ENCODE data around the gene FAM13C.
"Not testable (repeated sequence)": the region's sequence is repeated elsewhere in the genome, so short reads cannot be mapped to it uniquely, and the experiment has no call there.

The FAM13C gene

DNA sequence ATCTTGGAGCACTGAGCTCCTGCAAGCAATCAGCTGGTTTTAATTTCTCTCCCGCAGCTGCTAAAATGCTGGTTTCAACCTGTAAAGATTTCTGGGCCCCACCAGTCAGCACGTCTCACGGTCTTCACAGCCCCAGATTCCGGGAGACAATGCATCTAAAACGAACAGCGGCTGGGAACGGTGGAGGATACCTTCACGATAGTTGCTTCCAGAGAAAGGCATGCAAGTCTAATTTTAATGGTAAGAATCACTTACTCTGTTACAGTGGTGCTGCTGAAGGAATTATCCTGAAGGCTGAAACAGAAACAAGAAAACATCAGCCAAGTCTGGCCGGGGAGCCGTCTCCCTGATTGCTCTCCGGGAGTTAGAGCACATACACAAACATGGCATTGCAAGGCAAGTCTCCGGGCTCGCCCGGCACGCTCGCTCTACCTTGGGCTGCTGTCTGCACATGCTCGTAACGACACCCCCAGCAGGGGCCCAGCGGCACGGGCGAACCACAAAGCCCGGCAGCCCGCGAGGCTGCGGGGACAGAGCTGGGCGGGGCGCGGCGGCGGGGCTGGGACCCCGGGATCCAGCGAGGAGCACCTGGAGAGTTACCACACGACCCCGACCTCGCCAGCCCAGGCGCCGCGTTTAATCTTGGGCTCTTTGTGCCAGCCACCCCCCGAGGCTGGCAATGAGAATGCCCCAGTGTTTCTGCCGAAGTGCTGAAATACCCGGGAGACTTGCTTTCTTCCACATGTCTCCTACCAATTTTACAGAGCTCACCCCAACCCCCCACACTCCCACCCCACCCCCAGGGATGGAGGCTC, at the start of gene FAM13C:
Gene FAM13C, minus strand, starts transcription at position 406 of the 815 bp plus-strand sequence. Its CDS starts 89 bp downstream, at position 317.
- peak within 1 kb of the TSS; percentile 4; the same call in 1 of the 2 replicates for H3K4me3 ChIP-seq (ENCODE audit: low read depth, low read length)
- peak; percentile 26 for DNase-seq (ENCODE audit: low read depth)
- no peak for TF ChIP-seq CTCF (IDR thresholded peaks at IDR 0.05; ENCODE audit: insufficient read depth, low read depth, low read length, missing control alignments)

DNA sequence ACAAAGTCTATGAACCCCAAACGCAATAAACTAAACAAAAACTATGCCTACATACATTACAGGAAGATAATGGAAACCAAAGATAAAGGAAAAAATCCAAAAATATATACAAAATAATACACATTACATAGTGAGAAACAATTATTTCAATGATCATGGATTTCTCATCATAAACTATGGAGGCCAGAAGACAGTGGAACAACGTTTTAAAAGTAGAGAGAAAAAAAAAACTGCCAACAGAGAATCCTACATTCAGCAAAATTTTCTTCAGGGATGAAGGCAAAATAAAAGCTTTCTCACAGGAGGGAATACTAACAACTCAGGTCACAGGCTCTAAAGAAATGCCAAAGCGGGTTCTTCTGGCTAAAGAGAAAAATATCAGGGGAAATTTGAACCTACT, 42.9 kb upstream of the FAM13C start:
- no peak for DNase-seq (ENCODE audit: low read depth)
- H3K4me3 ChIP-seq (ENCODE audit: low read depth, low read length), result no peak overlapping the region
- no peak for TF ChIP-seq CTCF (IDR thresholded peaks at IDR 0.05; ENCODE audit: insufficient read depth, low read depth, low read length, missing control alignments)

- no peak for DNase-seq (ENCODE audit: low read depth)
- no peak for TF ChIP-seq CTCF (IDR thresholded peaks at IDR 0.05; ENCODE audit: insufficient read depth, low read depth, low read length, missing control alignments)
- H3K4me3 ChIP-seq (ENCODE audit: low read depth, low read length), result no peak overlapping the region
These were observed 37.9 kb upstream of the FAM13C start for GRCh38 chr10:59400214-59400613.

- not testable (repeated sequence) for DNase-seq (ENCODE audit: low read depth); H3K4me3 ChIP-seq (ENCODE audit: low read depth, low read length)
These were observed 37.0 kb upstream of the FAM13C start for GRCh38 chr10:59399329-59399728.

- DNase-seq (ENCODE audit: low read depth), result no peak
- no peak overlapping the region for H3K4me3 ChIP-seq (ENCODE audit: low read depth, low read length)
- TF ChIP-seq CTCF (IDR thresholded peaks at IDR 0.05; ENCODE audit: insufficient read depth, low read depth, low read length, missing control alignments), result no peak
These were observed 35.6 kb upstream of the FAM13C start for GRCh38 chr10:59397961-59398360.

DNA sequence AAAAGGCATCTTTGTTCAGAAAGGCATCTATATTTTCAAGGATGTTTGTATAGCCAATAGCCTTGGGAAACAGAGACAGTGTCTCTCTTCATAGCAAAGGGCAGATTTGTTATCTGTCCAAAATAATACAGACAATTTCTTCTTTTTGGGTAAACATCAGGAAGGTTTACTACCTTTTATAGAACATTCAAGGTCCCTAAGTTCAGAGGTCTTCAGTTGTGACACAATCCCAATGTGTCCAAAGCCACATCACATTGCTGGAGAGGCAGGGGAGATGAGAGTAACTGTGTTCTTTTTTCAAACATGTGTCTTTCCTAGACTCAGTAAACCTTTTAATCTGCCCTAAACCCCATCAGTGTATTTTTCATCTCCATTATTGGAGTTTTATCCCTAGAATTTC, 33.6 kb upstream of the FAM13C start:
- no peak for TF ChIP-seq CTCF (IDR thresholded peaks at IDR 0.05; ENCODE audit: insufficient read depth, low read depth, low read length, missing control alignments)
- H3K4me3 ChIP-seq (ENCODE audit: low read depth, low read length), result no peak overlapping the region
- no peak for DNase-seq (ENCODE audit: low read depth)

DNA sequence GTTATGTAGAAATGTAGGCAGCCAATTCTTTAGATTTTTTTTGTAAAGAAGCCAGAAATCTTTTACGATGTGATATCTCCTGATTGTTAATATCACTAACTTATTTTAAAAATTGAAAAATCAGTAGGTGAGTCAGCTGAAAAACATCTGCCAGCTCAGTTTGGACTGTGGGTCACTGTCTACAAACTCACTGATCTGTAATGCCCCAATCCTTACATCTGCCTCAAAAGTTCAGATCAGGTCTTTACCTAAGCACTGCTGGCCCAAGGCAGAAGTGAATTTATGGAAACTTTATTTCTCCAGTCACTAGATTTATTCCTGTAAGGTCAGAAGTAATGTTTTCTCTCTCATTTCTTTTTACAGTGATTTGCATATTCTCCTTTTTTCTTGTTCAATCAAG, 31.0 kb upstream of the FAM13C start:
- no peak for DNase-seq (ENCODE audit: low read depth)
- TF ChIP-seq CTCF (IDR thresholded peaks at IDR 0.05; ENCODE audit: insufficient read depth, low read depth, low read length, missing control alignments), result no peak
- H3K4me3 ChIP-seq (ENCODE audit: low read depth, low read length), result no peak overlapping the region

Data from GM12865 (cell line).